ENCODE results near the gene PRKCH. TPM values are rescaled to one million over a fixed set of nuclear protein-coding genes. Genes with fewer than 3 reads are reported as not detected.

PRKCH gene
- total RNA-seq, 2 donors from 2014 or later, result 24.6 to 73.6 TPM

DNA sequence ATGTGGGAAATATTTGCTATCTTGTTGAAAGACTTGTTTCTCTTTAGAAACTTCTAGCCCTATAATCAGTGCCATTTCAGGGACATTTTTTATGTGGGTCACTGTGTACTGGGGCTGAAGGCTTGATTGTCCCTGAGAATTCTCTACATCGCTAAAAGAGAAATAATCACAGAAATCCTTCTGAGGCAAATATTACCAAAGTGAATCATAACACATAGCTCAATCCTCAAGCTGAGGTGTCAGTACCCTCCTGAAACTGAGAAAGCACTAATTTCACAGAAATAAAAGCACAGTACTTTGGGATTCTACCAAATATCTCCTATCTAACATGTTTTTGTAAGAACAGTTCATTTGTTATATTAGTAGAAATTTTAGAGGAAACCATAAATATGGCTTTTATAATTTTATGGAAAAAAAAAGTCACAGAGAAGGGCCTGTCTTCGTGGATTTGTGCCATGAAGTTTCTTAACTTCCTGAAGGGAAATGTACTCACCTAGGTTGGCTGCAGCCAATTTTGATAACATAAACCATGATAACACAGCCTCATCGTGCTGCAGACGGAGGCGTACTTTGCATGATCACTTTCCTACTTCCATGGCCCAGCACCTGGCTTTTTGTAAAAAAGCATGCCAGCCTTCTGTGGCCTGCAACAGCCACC, 210.2 kb downstream of the PRKCH start:
- DNase-seq (ENCODE audit: low spot score) (no peak), ATAC-seq (ENCODE audit: insufficient number of reproducible peaks, low FRiP score, low read depth) (no peak)
- no peak overlapping the region for H3K4me3 ChIP-seq
- TF ChIP-seq, protein P1, sequence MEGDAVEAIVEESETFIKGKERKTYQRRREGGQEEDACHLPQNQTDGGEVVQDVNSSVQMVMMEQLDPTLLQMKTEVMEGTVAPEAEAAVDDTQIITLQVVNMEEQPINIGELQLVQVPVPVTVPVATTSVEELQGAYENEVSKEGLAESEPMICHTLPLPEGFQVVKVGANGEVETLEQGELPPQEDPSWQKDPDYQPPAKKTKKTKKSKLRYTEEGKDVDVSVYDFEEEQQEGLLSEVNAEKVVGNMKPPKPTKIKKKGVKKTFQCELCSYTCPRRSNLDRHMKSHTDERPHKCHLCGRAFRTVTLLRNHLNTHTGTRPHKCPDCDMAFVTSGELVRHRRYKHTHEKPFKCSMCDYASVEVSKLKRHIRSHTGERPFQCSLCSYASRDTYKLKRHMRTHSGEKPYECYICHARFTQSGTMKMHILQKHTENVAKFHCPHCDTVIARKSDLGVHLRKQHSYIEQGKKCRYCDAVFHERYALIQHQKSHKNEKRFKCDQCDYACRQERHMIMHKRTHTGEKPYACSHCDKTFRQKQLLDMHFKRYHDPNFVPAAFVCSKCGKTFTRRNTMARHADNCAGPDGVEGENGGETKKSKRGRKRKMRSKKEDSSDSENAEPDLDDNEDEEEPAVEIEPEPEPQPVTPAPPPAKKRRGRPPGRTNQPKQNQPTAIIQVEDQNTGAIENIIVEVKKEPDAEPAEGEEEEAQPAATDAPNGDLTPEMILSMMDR (IDR thresholded peaks at IDR 0.05), result no peak
- no peaks in the 10 kb centered on the region for H3K36me3 ChIP-seq
- H3K4me1 ChIP-seq (ENCODE audit: control insufficient read depth in 1 of 2, low read depth in 2 of 2), result peaks cover 11 to 32% of the 10 kb centered on the region in 2 donors
- no peaks in the 10 kb centered on the region for H3K27me3 ChIP-seq (replicated peaks; ENCODE audit: insufficient read depth)
- H3K27ac ChIP-seq, result no peak overlapping the region
- H3K9me3 ChIP-seq, result no peaks in the 10 kb centered on the region

DNA sequence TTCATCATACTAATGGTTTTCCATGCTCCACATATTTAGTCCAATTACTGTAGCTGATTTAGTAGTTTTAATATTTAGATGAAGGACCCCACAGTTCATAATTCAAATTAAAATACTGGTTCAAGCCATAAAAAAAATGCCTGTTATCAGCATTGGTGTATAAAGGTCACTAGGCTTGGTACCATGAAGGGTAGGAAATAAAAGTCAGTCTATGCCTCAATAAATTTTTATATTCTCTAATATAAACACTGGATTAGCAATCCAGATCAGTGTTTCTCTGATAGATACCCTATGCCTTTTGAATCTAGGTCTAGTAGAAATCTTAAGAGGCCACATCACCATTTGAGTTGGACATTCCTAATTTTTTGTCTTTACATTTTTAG, 210.7 kb downstream of the PRKCH start:
- no peak for DNase-seq (ENCODE audit: low spot score)
- Histone ChIP-seq H3K4me3 (no peak overlapping the region), H3K9me3 (no peaks in the 10 kb centered on the region), H3K27me3 (replicated peaks; ENCODE audit: insufficient read depth) (no peaks in the 10 kb centered on the region), H3K27ac (no peak overlapping the region), H3K4me1 (ENCODE audit: control insufficient read depth in 1 of 2, low read depth in 2 of 2) (peaks cover 6 to 27% of the 10 kb centered on the region in 2 donors), H3K36me3 (no peaks in the 10 kb centered on the region)
- no peak for ATAC-seq (ENCODE audit: insufficient number of reproducible peaks, low FRiP score, low read depth)
- TF ChIP-seq, protein P1 (IDR thresholded peaks at IDR 0.05), result no peak

DNA sequence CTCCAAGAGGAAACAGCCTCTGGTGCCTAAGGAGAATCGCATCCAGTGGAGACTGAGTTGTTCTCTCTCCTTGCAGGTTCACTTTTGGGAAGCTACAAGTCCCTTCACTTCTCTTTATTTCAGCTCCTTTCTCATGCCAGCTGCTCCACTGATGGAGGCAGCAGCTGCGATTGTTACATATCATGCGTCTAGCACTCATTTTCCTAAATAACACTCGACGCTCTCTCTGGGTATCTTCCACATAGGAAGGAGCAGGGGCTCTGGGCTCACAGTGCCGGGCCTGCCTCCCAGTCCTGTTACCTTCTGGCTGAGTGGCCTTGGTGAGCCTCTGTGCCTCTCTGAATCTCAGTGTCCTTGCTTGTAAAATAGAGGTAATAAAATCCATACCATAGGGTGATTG, 211.4 kb downstream of the PRKCH start:
- Histone ChIP-seq H3K4me1 (ENCODE audit: control insufficient read depth in 1 of 2, low read depth in 2 of 2) (peaks cover 0 to 27% of the 10 kb centered on the region in 2 donors), H3K9me3 (no peaks in the 10 kb centered on the region), H3K27me3 (replicated peaks; ENCODE audit: insufficient read depth) (no peaks in the 10 kb centered on the region), H3K27ac (no peak overlapping the region), H3K4me3 (no peak overlapping the region), H3K36me3 (no peaks in the 10 kb centered on the region)
- ATAC-seq (ENCODE audit: insufficient number of reproducible peaks, low FRiP score, low read depth) (no peak), DNase-seq (ENCODE audit: low spot score) (no peak)
- TF ChIP-seq, protein P1 (IDR thresholded peaks at IDR 0.05), result no peak

DNA sequence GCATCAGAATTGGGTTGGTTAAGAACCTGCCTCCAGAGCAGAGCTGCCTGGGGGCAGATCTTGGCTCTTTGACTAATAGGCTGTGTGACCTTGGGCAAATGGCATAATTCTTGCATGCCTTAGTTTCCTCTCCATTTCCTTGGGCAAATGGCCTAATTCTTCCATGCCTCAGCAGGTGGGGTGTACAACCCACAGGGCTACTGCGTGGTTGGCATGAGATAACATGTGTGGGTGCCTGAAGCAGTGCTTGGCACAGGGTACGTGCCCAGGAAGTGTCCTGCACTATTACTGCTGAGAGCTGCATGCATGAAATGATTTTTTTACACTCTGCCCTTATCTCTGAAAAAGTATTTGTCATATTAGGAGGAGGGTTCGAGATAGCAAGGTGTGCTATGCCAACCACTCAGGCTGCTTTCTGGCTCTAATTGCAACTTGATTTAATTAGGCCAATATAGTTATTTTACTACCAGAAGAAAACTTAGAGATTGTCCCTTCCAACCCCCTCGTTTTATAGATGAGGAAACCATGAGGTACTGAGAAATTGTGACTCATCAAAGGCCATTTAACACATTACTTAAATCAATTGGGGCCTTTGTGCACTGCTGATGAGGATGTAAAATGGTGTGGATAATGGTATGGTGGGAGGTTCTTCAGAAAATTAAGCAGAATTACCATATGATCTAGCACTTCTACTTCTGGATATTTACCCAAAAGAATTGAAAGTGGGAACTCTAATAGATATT, 212.3 kb downstream of the PRKCH start:
- no peak for ATAC-seq (ENCODE audit: insufficient number of reproducible peaks, low FRiP score, low read depth)
- TF ChIP-seq, protein P1 (IDR thresholded peaks at IDR 0.05), result no peak
- no peak overlapping the region for H3K27ac ChIP-seq
- H3K9me3 ChIP-seq, result no peaks in the 10 kb centered on the region
- H3K4me1 ChIP-seq (ENCODE audit: control insufficient read depth in 1 of 2, low read depth in 2 of 2), result peaks cover 0 to 22% of the 10 kb centered on the region in 2 donors
- H3K27me3 ChIP-seq (replicated peaks; ENCODE audit: insufficient read depth), result no peaks in the 10 kb centered on the region
- H3K36me3 ChIP-seq, result no peaks in the 10 kb centered on the region
- H3K4me3 ChIP-seq, result no peak overlapping the region
- DNase-seq (ENCODE audit: low spot score), result no peak

DNA sequence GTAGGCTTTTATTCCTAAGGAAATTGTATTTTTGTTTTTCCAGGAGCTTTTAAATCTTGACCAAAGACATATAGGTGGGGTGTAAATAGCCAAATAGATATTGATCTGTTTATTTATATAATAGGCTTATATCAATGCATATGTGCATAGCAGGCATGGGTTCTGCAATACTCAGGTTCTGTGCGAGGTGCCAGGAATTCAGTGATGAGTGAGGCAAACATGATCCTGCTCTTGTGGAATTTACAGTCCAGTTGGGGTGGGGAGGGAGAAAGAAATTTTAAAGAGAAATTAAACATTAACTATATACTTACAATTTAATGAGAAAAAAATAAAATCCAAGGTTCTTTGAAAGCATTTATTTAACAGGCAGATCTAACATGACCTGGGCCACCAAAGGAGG, 213.7 kb downstream of the PRKCH start:
- TF ChIP-seq, protein P1 (IDR thresholded peaks at IDR 0.05), result no peak
- no peaks in the 10 kb centered on the region for H3K9me3 ChIP-seq
- peaks cover 0 to 22% of the 10 kb centered on the region in 2 donors for H3K4me1 ChIP-seq (ENCODE audit: control insufficient read depth in 1 of 2, low read depth in 2 of 2)
- no peak overlapping the region for H3K27ac ChIP-seq
- H3K4me3 ChIP-seq, result no peak overlapping the region
- no peaks in the 10 kb centered on the region for H3K36me3 ChIP-seq
- ATAC-seq (ENCODE audit: insufficient number of reproducible peaks, low FRiP score, low read depth), result no peak
- no peak for DNase-seq (ENCODE audit: low spot score)
- H3K27me3 ChIP-seq (replicated peaks; ENCODE audit: insufficient read depth), result no peaks in the 10 kb centered on the region

Data from thoracic aorta (tissue), 2 donors.